Progenitor cell of endocrine pancreas (in vitro differentiated cells): Measurements from ENCODE around the gene MRPS22. TPM values are rescaled to one million over a fixed set of nuclear protein-coding genes. Genes with fewer than 3 reads are reported as not detected.
"Not testable (repeated sequence)": the region's sequence is repeated elsewhere in the genome, so short reads cannot be mapped to it uniquely, and the experiment has no call there.

Experiments used
- DNase-seq: peaks from one replicate; pipeline ENCODE4 v3.0.0; 2021; ENCODE audit warnings: low spot score; ENCODE audit not compliant: unreplicated experiment
- H3K27ac Mint-ChIP-seq: 2 replicates; pipeline ENCODE4 v1.8.0; 2021; ENCODE audit warnings: mild to moderate bottlenecking, moderate library complexity, mixed read lengths
- H3K27me3 Mint-ChIP-seq: 2 replicates; pipeline ENCODE4 v1.8.0; 2021; ENCODE audit warnings: mixed read lengths
- H3K36me3 Mint-ChIP-seq: 2 replicates; pipeline ENCODE4 v1.8.0; 2022; ENCODE audit warnings: mixed read lengths; ENCODE audit not compliant: insufficient read depth
- H3K4me1 Mint-ChIP-seq: 2 replicates; pipeline ENCODE4 v1.8.0; 2021; ENCODE audit warnings: low read depth, mixed read lengths
- H3K4me3 Mint-ChIP-seq: 2 replicates; pipeline ENCODE4 v1.8.0; 2021; ENCODE audit warnings: low read depth, mild to moderate bottlenecking, moderate library complexity, mixed read lengths
- H3K9me3 Mint-ChIP-seq: 2 replicates; pipeline ENCODE4 v1.8.0; 2021; ENCODE audit warnings: low read depth, mixed read lengths
- total RNA-seq: library from RNA; stranded (reverse); gene quantifications from 2 replicates; pipeline ENCODE4 v1.2.1, GENCODE V29; 2021
- TF ChIP-seq, protein P1 (sequence below): fragments of 200-600 bp; sonication (generic); IDR thresholded peaks from one replicate; pipeline ENCODE4 v1.5.0; 2021; ENCODE audit warnings: antibody characterized with exemption, mild to moderate bottlenecking; ENCODE audit not compliant: unreplicated experiment

Gene MRPS22
- total RNA-seq, 1 donor from 2014 or later = 39.5 TPM

DNA sequence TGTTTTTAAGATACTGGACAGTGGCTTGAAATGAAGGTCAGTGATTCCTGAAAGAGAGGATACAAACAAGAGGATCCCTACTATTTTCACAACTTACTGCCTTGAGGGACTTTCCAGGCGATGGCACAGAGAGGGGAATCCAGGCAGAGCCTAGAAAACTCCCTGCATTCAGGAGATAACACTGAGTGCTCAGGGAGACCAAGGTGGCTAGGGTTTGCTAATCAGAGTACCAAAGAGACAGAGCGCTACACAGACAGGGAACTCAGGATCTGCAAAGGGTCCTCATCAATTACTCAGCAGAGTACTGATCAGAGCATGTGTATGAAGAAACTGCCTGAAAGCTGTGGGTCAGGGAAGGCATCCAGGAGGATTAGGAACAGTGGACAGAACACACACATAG, 11.7 kb upstream of the MRPS22 start:
- no peaks in the 10 kb centered on the region for H3K4me1 Mint-ChIP-seq
- no peak overlapping the region for H3K4me3 Mint-ChIP-seq
- H3K27ac Mint-ChIP-seq = no peak overlapping the region
- no peaks in the 10 kb centered on the region for H3K9me3 Mint-ChIP-seq
- H3K27me3 Mint-ChIP-seq = peaks cover 75% of the 10 kb centered on the region
- DNase-seq = no peak
- no peaks in the 10 kb centered on the region for H3K36me3 Mint-ChIP-seq
- TF ChIP-seq, protein P1, sequence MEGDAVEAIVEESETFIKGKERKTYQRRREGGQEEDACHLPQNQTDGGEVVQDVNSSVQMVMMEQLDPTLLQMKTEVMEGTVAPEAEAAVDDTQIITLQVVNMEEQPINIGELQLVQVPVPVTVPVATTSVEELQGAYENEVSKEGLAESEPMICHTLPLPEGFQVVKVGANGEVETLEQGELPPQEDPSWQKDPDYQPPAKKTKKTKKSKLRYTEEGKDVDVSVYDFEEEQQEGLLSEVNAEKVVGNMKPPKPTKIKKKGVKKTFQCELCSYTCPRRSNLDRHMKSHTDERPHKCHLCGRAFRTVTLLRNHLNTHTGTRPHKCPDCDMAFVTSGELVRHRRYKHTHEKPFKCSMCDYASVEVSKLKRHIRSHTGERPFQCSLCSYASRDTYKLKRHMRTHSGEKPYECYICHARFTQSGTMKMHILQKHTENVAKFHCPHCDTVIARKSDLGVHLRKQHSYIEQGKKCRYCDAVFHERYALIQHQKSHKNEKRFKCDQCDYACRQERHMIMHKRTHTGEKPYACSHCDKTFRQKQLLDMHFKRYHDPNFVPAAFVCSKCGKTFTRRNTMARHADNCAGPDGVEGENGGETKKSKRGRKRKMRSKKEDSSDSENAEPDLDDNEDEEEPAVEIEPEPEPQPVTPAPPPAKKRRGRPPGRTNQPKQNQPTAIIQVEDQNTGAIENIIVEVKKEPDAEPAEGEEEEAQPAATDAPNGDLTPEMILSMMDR = no peak

DNA sequence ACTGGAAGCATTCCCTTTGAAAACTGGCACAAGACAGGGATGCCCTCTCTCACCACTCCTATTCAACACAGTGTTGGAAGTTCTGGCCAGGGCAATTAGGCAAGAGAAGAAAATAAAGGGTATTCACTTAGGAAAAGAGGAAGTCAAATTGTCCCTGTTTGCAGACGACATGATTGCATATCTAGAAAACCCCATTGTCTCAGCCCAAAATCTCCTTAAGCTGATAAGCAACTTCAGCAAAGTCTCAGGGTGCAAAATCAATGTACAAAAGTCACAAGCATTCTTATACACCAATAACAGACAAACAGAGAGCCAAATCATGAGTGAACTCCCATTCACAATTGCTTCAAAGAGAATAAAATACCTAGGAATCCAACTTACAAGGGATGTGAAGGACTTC, 9.1 kb upstream of the MRPS22 start:
- H3K27me3 Mint-ChIP-seq = peaks cover 74% of the 10 kb centered on the region
- not testable (repeated sequence) for H3K27ac Mint-ChIP-seq, H3K4me3 Mint-ChIP-seq, DNase-seq, H3K9me3 Mint-ChIP-seq, H3K36me3 Mint-ChIP-seq, H3K4me1 Mint-ChIP-seq

- peaks cover 67% of the 10 kb centered on the region for H3K27me3 Mint-ChIP-seq
- no peak for DNase-seq
- no peak overlapping the region for H3K4me3 Mint-ChIP-seq
- H3K4me1 Mint-ChIP-seq = no peaks in the 10 kb centered on the region
- TF ChIP-seq, protein P1 = no peak
- peaks cover 3% of the 10 kb centered on the region for H3K36me3 Mint-ChIP-seq
- H3K9me3 Mint-ChIP-seq = peaks cover 5% of the 10 kb centered on the region
- H3K27ac Mint-ChIP-seq = no peak overlapping the region
These were observed 5.4 kb upstream of the MRPS22 start for GRCh38 chr3:139338405-139338804.

DNA sequence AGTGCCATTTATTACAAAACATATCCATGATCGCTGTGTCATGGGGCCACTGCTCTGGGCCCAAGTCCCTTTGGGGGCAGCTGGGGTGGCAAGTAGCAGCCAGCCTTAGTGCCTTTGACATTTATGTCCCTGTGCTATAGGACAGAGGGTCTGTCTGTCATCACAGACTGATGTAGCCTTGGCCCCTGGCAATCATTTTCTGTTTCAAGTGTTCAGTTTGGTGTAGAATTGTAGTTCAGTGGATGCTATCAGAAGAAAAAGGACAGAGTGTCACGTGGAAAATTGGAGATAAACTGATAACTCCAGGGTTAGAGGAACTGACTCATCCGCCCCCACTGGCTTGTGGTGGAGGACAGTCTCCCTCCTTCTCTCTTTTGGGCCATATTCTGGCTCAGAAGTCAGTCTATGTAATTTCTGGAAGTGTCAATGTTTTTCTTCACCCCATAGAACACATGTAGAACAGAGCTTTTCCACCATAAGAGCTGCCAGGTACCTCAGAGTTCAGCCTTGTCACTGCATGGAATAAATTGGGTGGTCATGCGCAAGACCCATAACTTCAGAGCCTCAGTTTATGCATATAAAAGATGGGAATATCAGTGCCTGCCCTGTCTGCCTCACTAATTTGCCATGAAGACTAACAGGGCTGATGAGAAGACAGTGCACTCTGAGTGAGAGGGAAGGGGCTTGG, 4.5 kb upstream of the MRPS22 start:
- Mint-ChIP-seq H3K4me3 (no peak overlapping the region), H3K4me1 (no peaks in the 10 kb centered on the region), H3K27ac (no peak overlapping the region), H3K27me3 (peaks cover 60% of the 10 kb centered on the region), H3K36me3 (peaks cover 3% of the 10 kb centered on the region), H3K9me3 (peaks cover 5% of the 10 kb centered on the region)
- TF ChIP-seq, protein P1 = no peak
- DNase-seq = no peak

- Mint-ChIP-seq H3K4me1 (no peaks in the 10 kb centered on the region), H3K4me3 (no peak overlapping the region), H3K9me3 (peaks cover 5% of the 10 kb centered on the region), H3K36me3 (peaks cover 3% of the 10 kb centered on the region), H3K27me3 (peaks cover 57% of the 10 kb centered on the region), H3K27ac (no peak overlapping the region)
- TF ChIP-seq, protein P1 = no peak
- no peak for DNase-seq
These were observed 3.0 kb upstream of the MRPS22 start for GRCh38 chr3:139340784-139341183.

DNA sequence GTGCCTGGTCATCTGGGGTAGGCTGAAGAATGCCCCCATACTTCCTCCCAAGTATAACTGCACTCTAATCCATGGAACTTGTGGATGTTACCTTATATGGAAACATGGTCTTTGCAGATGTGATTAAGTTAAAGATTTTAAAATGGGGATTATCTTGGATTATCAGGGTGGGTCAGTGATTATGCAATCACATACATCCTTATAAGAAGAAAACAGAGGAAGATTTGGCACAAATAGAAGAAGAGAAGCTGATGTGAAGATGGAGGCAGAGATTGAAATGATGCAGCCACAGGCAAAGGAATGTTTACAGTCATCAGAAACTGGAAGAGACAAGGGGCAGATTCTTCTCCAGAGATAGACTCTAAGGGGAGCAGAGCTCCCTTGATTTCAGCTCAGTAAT, 1.8 kb upstream of the MRPS22 start:
- DNase-seq = no peak
- Mint-ChIP-seq H3K36me3 (peaks cover 3% of the 10 kb centered on the region), H3K4me1 (no peaks in the 10 kb centered on the region), H3K27me3 (peaks cover 53% of the 10 kb centered on the region), H3K4me3 (no peak overlapping the region), H3K27ac (no peak overlapping the region), H3K9me3 (peaks cover 5% of the 10 kb centered on the region)
- TF ChIP-seq, protein P1 = no peak
